ENCODE data around the gene KCNN3.

The KCNN3 gene

DNA sequence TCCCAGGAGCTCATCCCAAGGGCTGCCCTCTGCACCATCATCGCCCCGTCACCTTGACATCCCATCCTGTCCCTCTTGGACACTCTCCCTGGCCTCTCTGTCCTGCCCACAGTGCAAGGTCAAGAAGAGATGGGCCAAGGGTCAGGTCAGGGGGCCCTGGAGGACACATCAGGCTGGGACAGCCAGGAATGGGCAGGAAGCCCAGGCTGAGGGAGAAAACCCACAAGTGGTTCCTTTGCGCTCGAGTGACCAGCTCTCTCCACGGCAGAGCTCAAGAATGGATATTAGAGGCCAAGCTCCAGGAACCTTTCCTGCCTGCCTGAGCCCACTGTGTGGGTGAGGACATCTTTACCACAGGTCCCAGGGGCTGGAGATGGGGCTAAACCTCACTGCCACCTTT lies 41.0 kb downstream of the KCNN3 start (continued):
- TF ChIP-seq ZNF148 (tag by site-specific recombination; IDR thresholded peaks at IDR 0.05; ENCODE audit: borderline replicate concordance) = no peak
- TF ChIP-seq ZNF639 (tag by site-specific recombination; IDR thresholded peaks at IDR 0.05) = no peak
- TF ChIP-seq ZNF266 (tag by site-specific recombination; IDR thresholded peaks at IDR 0.05; ENCODE audit: low read depth) = no peak
- no peak for TF ChIP-seq SP3 (tag by site-specific recombination; IDR thresholded peaks at IDR 0.05)
- no peak for TF ChIP-seq EGR2 (tag by site-specific recombination; IDR thresholded peaks at IDR 0.05; ENCODE audit: low read depth)
- TF ChIP-seq SP2 (tag by site-specific recombination; IDR thresholded peaks at IDR 0.05) = no peak

DNA sequence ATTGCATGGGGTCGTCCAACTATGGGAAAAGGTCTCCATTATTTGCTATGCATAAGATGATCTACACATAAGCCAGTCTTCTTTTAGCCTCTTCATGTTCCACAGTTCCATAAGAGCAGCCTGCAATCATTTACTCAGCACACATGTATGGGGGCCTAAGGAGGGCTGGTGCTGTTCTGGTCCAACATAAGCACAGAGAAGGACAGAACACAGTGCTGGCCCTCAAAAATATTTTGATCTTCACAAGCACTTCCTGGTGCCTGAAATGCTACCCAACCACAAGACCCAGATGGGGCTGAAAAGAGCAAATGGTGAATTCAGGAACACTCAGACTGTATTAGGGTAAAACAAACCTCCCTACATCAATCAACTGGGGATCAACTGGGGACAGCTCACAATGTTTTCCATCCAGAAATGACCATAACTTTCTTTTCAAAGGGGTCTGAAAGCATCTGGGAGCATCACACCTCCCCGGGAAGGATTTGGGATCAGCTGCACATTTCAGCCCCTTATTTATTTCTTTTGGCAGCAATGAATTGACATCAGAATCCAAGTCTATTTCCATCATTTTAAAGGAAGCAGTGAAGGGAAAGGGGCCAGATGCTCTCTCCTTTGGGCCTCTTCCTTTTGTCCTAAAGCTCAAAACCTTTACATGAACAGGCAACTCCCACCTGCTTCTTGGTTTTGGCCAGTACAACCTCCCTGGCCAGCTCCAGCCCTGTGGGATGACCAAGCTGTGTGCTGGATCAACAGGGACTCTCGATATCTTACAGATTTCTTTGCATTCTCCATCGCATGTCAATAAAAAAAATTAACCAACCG lies 45.7 kb downstream of the KCNN3 start:
- TF ChIP-seq ZNF121 (tag by site-specific recombination; IDR thresholded peaks at IDR 0.05) = no peak
- no peak for TF ChIP-seq ZBTB26 (tag by site-specific recombination; optimal IDR thresholded peaks at IDR 0.05)
- TF ChIP-seq ZNF24 (tag by site-specific recombination; IDR thresholded peaks at IDR 0.05) = no peak
- TF ChIP-seq BCL11B (tag by site-specific recombination; IDR thresholded peaks at IDR 0.05; ENCODE audit: low read depth) = no peak
- TF ChIP-seq, protein P1, sequence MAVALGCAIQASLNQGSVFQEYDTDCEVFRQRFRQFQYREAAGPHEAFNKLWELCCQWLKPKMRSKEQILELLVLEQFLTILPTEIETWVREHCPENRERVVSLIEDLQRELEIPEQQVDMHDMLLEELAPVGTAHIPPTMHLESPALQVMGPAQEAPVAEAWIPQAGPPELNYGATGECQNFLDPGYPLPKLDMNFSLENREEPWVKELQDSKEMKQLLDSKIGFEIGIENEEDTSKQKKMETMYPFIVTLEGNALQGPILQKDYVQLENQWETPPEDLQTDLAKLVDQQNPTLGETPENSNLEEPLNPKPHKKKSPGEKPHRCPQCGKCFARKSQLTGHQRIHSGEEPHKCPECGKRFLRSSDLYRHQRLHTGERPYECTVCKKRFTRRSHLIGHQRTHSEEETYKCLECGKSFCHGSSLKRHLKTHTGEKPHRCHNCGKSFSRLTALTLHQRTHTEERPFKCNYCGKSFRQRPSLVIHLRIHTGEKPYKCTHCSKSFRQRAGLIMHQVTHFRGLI (tag by site-specific recombination; IDR thresholded peaks at IDR 0.05) = no peak
- TF ChIP-seq IKZF3 (tag by site-specific recombination; IDR thresholded peaks at IDR 0.05) = no peak
- no peak for TF ChIP-seq BCL11A (tag by site-specific recombination; IDR thresholded peaks at IDR 0.05; ENCODE audit: low read depth)
- no peak for TF ChIP-seq KLF10 (tag by site-specific recombination; IDR thresholded peaks at IDR 0.05)
- TF ChIP-seq ZNF248 (tag by site-specific recombination; IDR thresholded peaks at IDR 0.05) = no peak
- ChIA-PET CTCF (interaction anchor here (1.2 kb wide), 1 partner anchor 155 kb away, joined by 8 read pairs; no protein-coding TSS in a partner anchor), POLR2A (no interaction called here)
- no peaks in the 10 kb centered on the region for H3K9me3 ChIP-seq (ENCODE audit: control insufficient read depth, insufficient read depth, low read depth, low read length)
- no peak overlapping the region for H3K27ac ChIP-seq (ENCODE audit: extremely low read depth, low read depth, low read length)
- no peak overlapping the region for H3K4me3 ChIP-seq (ENCODE audit: low read depth, low read length)
- no peaks in the 10 kb centered on the region for H3K36me3 ChIP-seq (ENCODE audit: control insufficient read depth in 2 of 2, insufficient read depth in 1 of 2, low read length in 2 of 2)
- no peaks in the 10 kb centered on the region for H3K4me1 ChIP-seq (ENCODE audit: control insufficient read depth, insufficient read depth, low read length)

- Histone ChIP-seq H3K9me3 (ENCODE audit: control insufficient read depth, insufficient read depth, low read depth, low read length) (no peaks in the 10 kb centered on the region), H3K4me1 (ENCODE audit: control insufficient read depth, insufficient read depth, low read length) (no peaks in the 10 kb centered on the region), H3K36me3 (ENCODE audit: control insufficient read depth in 2 of 2, insufficient read depth in 1 of 2, low read length in 2 of 2) (no peaks in the 10 kb centered on the region), H3K4me3 (ENCODE audit: low read depth, low read length) (no peak overlapping the region), H3K27ac (ENCODE audit: extremely low read depth, low read depth, low read length) (no peak overlapping the region)
- ChIA-PET CTCF (interaction anchor here (1.0 kb wide), 1 partner anchor 213 kb away, joined by 4 read pairs; no protein-coding TSS in a partner anchor), POLR2A (no interaction called here)
- TF ChIP-seq OVOL3 (tag by site-specific recombination; IDR thresholded peaks at IDR 0.05) (no peak), KLF10 (tag by site-specific recombination; IDR thresholded peaks at IDR 0.05) (no peak), ZNF132 (tag by site-specific recombination; IDR thresholded peaks at IDR 0.05; ENCODE audit: borderline replicate concordance) (no peak), ZNF280C (tag by site-specific recombination; IDR thresholded peaks at IDR 0.05) (no peak), ZNF138 (tag by site-specific recombination; IDR thresholded peaks at IDR 0.05; ENCODE audit: borderline replicate concordance) (no peak), ZNF624 (tag by site-specific recombination; IDR thresholded peaks at IDR 0.05) (no peak)
Measured at GRCh38 chr1:154822717-154823116, 47.4 kb downstream of the KCNN3 start.
